IMR-90 (cell line): Measurements from ENCODE around the gene HOXB6.

ENCODE experiments used
- BHLHE40 ChIP-seq: fragments of 150-350 bp; IDR thresholded peaks from 2 replicates; pipeline ENCODE4 v1.6.1; 2016; ENCODE audit warnings: mild to moderate bottlenecking, low read depth, low read length
- CEBPB ChIP-seq: IDR thresholded peaks from 2 replicates; pipeline ENCODE4 v1.6.1; 2012; ENCODE audit warnings: low read depth, low read length, improper control_type of control experiment
- MAFK ChIP-seq: IDR thresholded peaks from 2 replicates; pipeline ENCODE4 v1.6.1; 2012; ENCODE audit warnings: low read depth, low read length, improper control_type of control experiment
- MAZ ChIP-seq: IDR thresholded peaks from 2 replicates; pipeline ENCODE4 v1.6.1; 2012; ENCODE audit warnings: low read depth, mild to moderate bottlenecking, low read length, improper control_type of control experiment, moderate library complexity, borderline replicate concordance
- POLR2A ChIP-seq: IDR thresholded peaks from 2 replicates; pipeline ENCODE4 v1.6.1; 2012; ENCODE audit warnings: mild to moderate bottlenecking, low read depth, low read length
- RAD21 ChIP-seq: IDR thresholded peaks from 2 replicates; pipeline ENCODE4 v1.6.1; 2012; ENCODE audit warnings: low read length, improper control_type of control experiment
- TF ChIP-seq, protein P1 (sequence below): fragments of 150-350 bp; IDR thresholded peaks from 2 replicates; pipeline ENCODE4 v1.6.1; 2017; ENCODE audit warnings: mild to moderate bottlenecking, antibody characterized with exemption, low read length, low read depth
- TF ChIP-seq, protein P2 (sequence below): conservative IDR thresholded peaks from 2 replicates; pipeline ENCODE4 v1.5.1; 2012; ENCODE audit warnings: mild to moderate bottlenecking, low read depth, low read length, improper control_type of control experiment
- TF ChIP-seq, protein P3 (sequence below): fragments of 150-350 bp; IDR thresholded peaks from 2 replicates; pipeline ENCODE4 v1.6.1; 2016; ENCODE audit warnings: low read depth, mild to moderate bottlenecking, low read length, moderate library complexity, borderline replicate concordance

DNA sequence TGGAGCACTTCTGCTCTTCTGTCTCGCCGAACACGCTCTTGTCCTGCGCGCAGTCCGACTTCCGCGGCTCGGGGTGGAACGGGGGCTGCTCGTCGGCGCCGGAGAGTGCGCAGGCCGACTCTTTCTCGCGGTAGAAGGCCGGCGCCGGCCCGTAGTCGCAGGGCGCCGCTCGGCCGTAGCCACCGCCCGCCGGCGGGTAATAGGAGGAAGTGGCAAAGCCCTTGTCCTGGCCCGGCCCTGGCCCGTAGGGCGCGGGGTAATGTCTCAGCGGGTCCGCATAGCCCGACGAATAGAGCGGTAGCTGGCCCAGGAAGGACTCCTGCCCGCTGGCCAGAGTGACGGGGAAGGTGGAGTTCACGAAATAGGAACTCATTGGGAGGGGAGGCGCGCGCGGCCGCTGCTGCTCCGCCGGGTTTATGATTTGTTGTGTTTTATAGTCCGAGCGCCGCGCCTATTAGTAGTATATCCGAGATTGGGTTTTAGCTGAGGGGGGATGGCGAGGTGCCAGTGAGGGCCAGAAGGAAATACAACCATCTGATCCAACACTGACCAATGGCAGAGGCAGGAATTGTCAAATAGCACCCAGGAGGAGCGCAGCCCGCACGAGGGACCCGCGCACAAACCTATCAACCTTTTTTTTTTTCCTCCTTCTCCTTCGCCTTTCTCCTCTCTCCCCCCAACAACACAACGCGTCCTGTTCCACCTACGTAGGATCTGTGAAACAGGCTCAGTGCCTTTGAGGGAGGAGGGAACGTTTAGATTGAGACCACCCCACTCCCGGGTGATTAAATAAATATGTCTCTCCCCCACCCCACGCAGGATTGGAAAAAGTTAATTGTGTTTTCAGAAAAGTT, 6.8 kb downstream of the HOXB6 start:
- no peak for TF ChIP-seq CEBPB
- TF ChIP-seq, protein P1, sequence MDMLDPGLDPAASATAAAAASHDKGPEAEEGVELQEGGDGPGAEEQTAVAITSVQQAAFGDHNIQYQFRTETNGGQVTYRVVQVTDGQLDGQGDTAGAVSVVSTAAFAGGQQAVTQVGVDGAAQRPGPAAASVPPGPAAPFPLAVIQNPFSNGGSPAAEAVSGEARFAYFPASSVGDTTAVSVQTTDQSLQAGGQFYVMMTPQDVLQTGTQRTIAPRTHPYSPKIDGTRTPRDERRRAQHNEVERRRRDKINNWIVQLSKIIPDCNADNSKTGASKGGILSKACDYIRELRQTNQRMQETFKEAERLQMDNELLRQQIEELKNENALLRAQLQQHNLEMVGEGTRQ = peak; percentile 56; the same call in 1 of the 2 replicates
- no peak for TF ChIP-seq RAD21
- TF ChIP-seq, protein P2, sequence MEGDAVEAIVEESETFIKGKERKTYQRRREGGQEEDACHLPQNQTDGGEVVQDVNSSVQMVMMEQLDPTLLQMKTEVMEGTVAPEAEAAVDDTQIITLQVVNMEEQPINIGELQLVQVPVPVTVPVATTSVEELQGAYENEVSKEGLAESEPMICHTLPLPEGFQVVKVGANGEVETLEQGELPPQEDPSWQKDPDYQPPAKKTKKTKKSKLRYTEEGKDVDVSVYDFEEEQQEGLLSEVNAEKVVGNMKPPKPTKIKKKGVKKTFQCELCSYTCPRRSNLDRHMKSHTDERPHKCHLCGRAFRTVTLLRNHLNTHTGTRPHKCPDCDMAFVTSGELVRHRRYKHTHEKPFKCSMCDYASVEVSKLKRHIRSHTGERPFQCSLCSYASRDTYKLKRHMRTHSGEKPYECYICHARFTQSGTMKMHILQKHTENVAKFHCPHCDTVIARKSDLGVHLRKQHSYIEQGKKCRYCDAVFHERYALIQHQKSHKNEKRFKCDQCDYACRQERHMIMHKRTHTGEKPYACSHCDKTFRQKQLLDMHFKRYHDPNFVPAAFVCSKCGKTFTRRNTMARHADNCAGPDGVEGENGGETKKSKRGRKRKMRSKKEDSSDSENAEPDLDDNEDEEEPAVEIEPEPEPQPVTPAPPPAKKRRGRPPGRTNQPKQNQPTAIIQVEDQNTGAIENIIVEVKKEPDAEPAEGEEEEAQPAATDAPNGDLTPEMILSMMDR = no peak
- no peak for TF ChIP-seq MAZ
- TF ChIP-seq BHLHE40 = no peak
- peak; percentile 65 for TF ChIP-seq POLR2A
- TF ChIP-seq, protein P3, sequence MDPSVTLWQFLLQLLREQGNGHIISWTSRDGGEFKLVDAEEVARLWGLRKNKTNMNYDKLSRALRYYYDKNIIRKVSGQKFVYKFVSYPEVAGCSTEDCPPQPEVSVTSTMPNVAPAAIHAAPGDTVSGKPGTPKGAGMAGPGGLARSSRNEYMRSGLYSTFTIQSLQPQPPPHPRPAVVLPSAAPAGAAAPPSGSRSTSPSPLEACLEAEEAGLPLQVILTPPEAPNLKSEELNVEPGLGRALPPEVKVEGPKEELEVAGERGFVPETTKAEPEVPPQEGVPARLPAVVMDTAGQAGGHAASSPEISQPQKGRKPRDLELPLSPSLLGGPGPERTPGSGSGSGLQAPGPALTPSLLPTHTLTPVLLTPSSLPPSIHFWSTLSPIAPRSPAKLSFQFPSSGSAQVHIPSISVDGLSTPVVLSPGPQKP = no peak
- TF ChIP-seq MAFK = no peak
